Endothelial cell of umbilical vein (primary cell): ENCODE results near the gene RBM38. TPM values are rescaled to one million over a fixed set of nuclear protein-coding genes. Genes with fewer than 3 reads are reported as not detected.

Source experiments
- BruUV-seq: library from RNA; stranded (reverse); fragments of 400-500 nt; replicated peaks from 2 replicates; lab custom pipeline; 2021; lab: Mats Ljungman, UMichigan
- CTCF ChIA-PET: fragments of 300-600, 350-600 bp; sonication (Branson Sonifier 250); formaldehyde crosslinking; loops from one replicate; lab custom pipeline; 2021; ENCODE audit warnings: antibody characterized with exemption, inconsistent platforms; lab: Charles Lee
- POLR2A ChIA-PET: fragments of 300-600, 350-600 bp; sonication (Branson Sonifier 250); formaldehyde crosslinking; loops from one replicate; lab custom pipeline; 2021; ENCODE audit warnings: antibody characterized with exemption, inconsistent platforms; lab: Charles Lee
- DNase-seq: peaks from one replicate; pipeline ENCODE4 v3.0.0-alpha.2; 2011; ENCODE audit warnings: low read depth, low spot score
- FAIRE-seq: peaks from 2 replicates; lab custom pipeline; 2011; peaks lifted over from hg19 to GRCh38; lab: Jason Lieb, UNC
- H2AFZ ChIP-seq: 2 replicates; pipeline ENCODE4 v1.6.0; 2012; ENCODE audit warnings: low read depth, low read length, control low read depth, inconsistent platforms
- H3K27ac ChIP-seq: 2 replicates; pipeline ENCODE4 v1.5.1; 2011; ENCODE audit warnings: low read depth, mild to moderate bottlenecking, control low read depth, low read length, moderate library complexity; ENCODE audit not compliant: insufficient read depth
- H3K27me3 ChIP-seq, 2 experiments: 2 replicates each; pipeline versions ENCODE4 v1.6.0 to v1.6.1; 2011; ENCODE audit warnings: low read length in 2 of 2, mixed read lengths in 1 of 2; ENCODE audit not compliant: control insufficient read depth in 2 of 2, insufficient read depth in 2 of 2
- H3K36me3 ChIP-seq, 2 experiments: 2 replicates in 1 of 2; 3 replicates in 1 of 2; pipeline ENCODE4 v1.5.1; 2011; ENCODE audit warnings: low read length in 2 of 2, mild to moderate bottlenecking in 1 of 2, moderate library complexity in 1 of 2; ENCODE audit not compliant: control insufficient read depth in 2 of 2, insufficient read depth in 2 of 2; ENCODE audit errors: extremely low read depth in 1 of 2
- H3K4me1 ChIP-seq: 3 replicates; pipeline ENCODE4 v1.5.1; 2011; ENCODE audit warnings: mild to moderate bottlenecking, low read length; ENCODE audit not compliant: control insufficient read depth, insufficient read depth; ENCODE audit errors: extremely low read depth
- H3K4me2 ChIP-seq: 2 replicates; pipeline ENCODE4 v1.6.1; 2011; ENCODE audit warnings: low read length, control low read depth, mixed read lengths; ENCODE audit not compliant: insufficient read depth
- H3K4me3 ChIP-seq, 3 experiments: fragments of 200-600 bp in 1 of 3; sonication (generic), shearing (Covaris generic) in 1 of 3; replicated peaks in 1 of 3; 2 replicates each; pipeline ENCODE4 v1.5.1; 2011 to 2016; ENCODE audit warnings: control low read depth in 3 of 3, low read length in 3 of 3, mild to moderate bottlenecking in 2 of 3, inconsistent platforms in 1 of 3, low read depth in 1 of 3, moderate library complexity in 1 of 3; ENCODE audit not compliant: insufficient read depth in 1 of 3
- H3K79me2 ChIP-seq: 2 replicates; pipeline ENCODE4 v1.6.0; 2012; ENCODE audit warnings: low read length, inconsistent platforms; ENCODE audit not compliant: control insufficient read depth, insufficient read depth
- H3K9ac ChIP-seq: replicated peaks from 2 replicates; pipeline ENCODE3; 2011; ENCODE audit warnings: low read length, control low read depth; ENCODE audit not compliant: insufficient read depth; ENCODE audit errors: extremely low read depth
- H3K9me1 ChIP-seq: replicated peaks from 3 replicates; pipeline ENCODE4 v1.6.0; 2011; ENCODE audit warnings: mild to moderate bottlenecking, low read length; ENCODE audit not compliant: control insufficient read depth, insufficient read depth; ENCODE audit errors: extremely low read depth
- H3K9me3 ChIP-seq: replicated peaks from 2 replicates; pipeline ENCODE4 v1.5.1; 2012; ENCODE audit warnings: low read length, inconsistent platforms; ENCODE audit not compliant: control insufficient read depth, insufficient read depth
- H4K20me1 ChIP-seq: replicated peaks from 2 replicates; pipeline ENCODE3; 2011; ENCODE audit warnings: mild to moderate bottlenecking, low read length; ENCODE audit not compliant: control insufficient read depth, insufficient read depth; ENCODE audit errors: extremely low read depth
- CTCF ChIP-seq, 2 donors: IDR thresholded peaks; 1 replicate in 1 of 2; 2 replicates in 1 of 2; pipeline ENCODE4 v1.5.1; 2011; ENCODE audit warnings: low read length in 2 of 2, mild to moderate bottlenecking in 2 of 2, moderate library complexity in 2 of 2, control low read depth in 1 of 2, inconsistent platforms in 1 of 2, low read depth in 1 of 2; ENCODE audit not compliant: insufficient read depth in 1 of 2; ENCODE audit errors: extremely low read depth in 1 of 2
- EZH2 ChIP-seq: IDR thresholded peaks from 2 replicates; pipeline ENCODE4 v1.6.1; 2012; ENCODE audit warnings: borderline replicate concordance, low read depth, mild to moderate bottlenecking, moderate library complexity, low read length, inconsistent platforms; ENCODE audit not compliant: severe bottlenecking
- FOS ChIP-seq: IDR thresholded peaks from 2 replicates; pipeline ENCODE4 v1.6.1; 2011; ENCODE audit warnings: mild to moderate bottlenecking, low read length, moderate library complexity, borderline replicate concordance; ENCODE audit not compliant: insufficient read depth
- GATA2 ChIP-seq: IDR thresholded peaks from 2 replicates; pipeline ENCODE4 v1.7.0; 2011; ENCODE audit warnings: low read depth, mild to moderate bottlenecking, moderate library complexity, mixed read lengths, low read length; ENCODE audit not compliant: insufficient read length, insufficient read depth
- JUN ChIP-seq: IDR thresholded peaks from 2 replicates; pipeline ENCODE4 v1.6.1; 2011; ENCODE audit warnings: borderline replicate concordance, low read depth; ENCODE audit not compliant: insufficient read length, insufficient read depth
- MAX ChIP-seq: IDR thresholded peaks from 2 replicates; pipeline ENCODE4 v1.6.1; 2011; ENCODE audit not compliant: insufficient read depth, insufficient read length
- MYC ChIP-seq: IDR thresholded peaks from one replicate; pipeline ENCODE4 v1.6.1; 2011; ENCODE audit warnings: mild to moderate bottlenecking, low read depth, low read length
- POLR2A ChIP-seq: IDR thresholded peaks from 2 replicates; pipeline ENCODE4 v1.6.1; 2012; ENCODE audit warnings: low read depth, mild to moderate bottlenecking, control low read depth, low read length
- POLR2AphosphoS5 ChIP-seq: IDR thresholded peaks from 2 replicates; pipeline ENCODE4 v1.6.1; 2012; ENCODE audit warnings: low read depth, mild to moderate bottlenecking, control low read depth, low read length, moderate library complexity; ENCODE audit not compliant: insufficient read depth
- dilution Hi-C: fragments of 300-500 bp; cut with MboI; formaldehyde crosslinking; loops from one replicate; pipeline ENCODE4 v1.15.0; 2019; ENCODE audit warnings: low sequenced_read_pairs; ENCODE audit not compliant: extremely low pct_ligation_motif_present
- intact Hi-C: fragments of 100-400 bp; cut with micrococcal nuclease; formaldehyde crosslinking; loops from one replicate; pipeline ENCODE4 v1.10.0; 2022
- polyA plus RNA-seq, 4 experiments: library from polyadenylated mRNA; depleted of rRNA in 3 of 4; stranded (reverse) in 3 of 4; unstranded in 1 of 4; fragments of >200 nt; gene quantifications; 2 replicates each; pipeline versions ENCODE4 v1.2.1 to v1.2.3, GENCODE V29; 2011 to 2012; ENCODE audit warnings: missing spikeins in 1 of 4
- total RNA-seq: library from RNA; stranded (reverse); gene quantifications from 2 replicates; pipeline ENCODE4 v1.2.3, GENCODE V29; 2021

The RBM38 gene
- total and polyA plus RNA-seq, 2 donors (not counting 3 experiments of a cell fraction or from before 2014, with no cell fraction given) = 22.1 to 37.4 TPM

- no peak for DNase-seq
- ChIA-PET CTCF (no interaction called here), POLR2A (no interaction called here)
- BruUV-seq = no TSS peak
- peak; percentile 62 for FAIRE-seq
- H3K9me3 ChIP-seq = no peaks in the 10 kb centered on the region
- no peak for TF ChIP-seq MAX
- TF ChIP-seq POLR2A = no peak
- no peak for TF ChIP-seq POLR2AphosphoS5
- no peak for TF ChIP-seq MYC
- no peak for TF ChIP-seq JUN
- TF ChIP-seq EZH2 = no peak
- TF ChIP-seq CTCF (IDR thresholded peaks at IDR 0.05; ENCODE audit: extremely low read depth in 1 of 2, insufficient read depth in 1 of 2, low read depth in 1 of 2, low read length in 2 of 2) = no peak
- TF ChIP-seq GATA2 = no peak
- no peak for TF ChIP-seq FOS
- peaks cover 9% of the 10 kb centered on the region for H3K4me1 ChIP-seq
- no peak overlapping the region for H3K9ac ChIP-seq
- H3K27ac ChIP-seq = no peak overlapping the region
- H4K20me1 ChIP-seq = no peaks in the 10 kb centered on the region
- dilution Hi-C loops = no loop called here
- peaks cover 34% of the 10 kb centered on the region for H3K79me2 ChIP-seq
- intact Hi-C loops = no loop called here
- peak overlapping the region; percentile 83 for H3K4me2 ChIP-seq
- peaks cover 24 to 25% of the 10 kb centered on the region in 2 experiments for H3K36me3 ChIP-seq
- H3K9me1 ChIP-seq = no peaks in the 10 kb centered on the region
- H3K4me3 ChIP-seq = peak overlapping the region in 1 of 3 experiments; percentile 72
- H3K27me3 ChIP-seq = no peaks in the 10 kb centered on the region
- H2AFZ ChIP-seq = no peak overlapping the region
These were observed 38.9 kb upstream of the RBM38 start for GRCh38 chr20:57352305-57352704.
